Neural progenitor cell (in vitro differentiated cells): ENCODE data around the gene GTPBP1. TPM values are rescaled to one million over a fixed set of nuclear protein-coding genes. Genes with fewer than 3 reads are reported as not detected.
A peak's percentile ranks its signal among the peaks of the same experiment; 100 is the strongest.

Source experiments
- DNase-seq: peaks from one replicate; pipeline ENCODE4 v3.0.0-alpha.2; 2016; ENCODE audit warnings: low spot score
- H2AFZ ChIP-seq: fragments of 200-600 bp; sonication (generic); replicated peaks from 2 replicates; pipeline ENCODE4 v1.6.1; 2016; ENCODE audit warnings: antibody characterized with exemption
- H3F3A ChIP-seq: fragments of 200-600 bp; sonication (generic); 2 replicates; pipeline ENCODE4 v1.6.1; 2016; ENCODE audit warnings: antibody characterized with exemption, low read depth
- H3K27ac ChIP-seq: fragments of 200-600 bp; sonication (generic); 2 replicates; pipeline ENCODE4 v1.5.1; 2016; ENCODE audit warnings: mild to moderate bottlenecking
- H3K27me3 ChIP-seq: fragments of 200-600 bp; sonication (generic); 2 replicates; pipeline ENCODE4 v1.6.1; 2016; ENCODE audit warnings: mild to moderate bottlenecking, moderate library complexity
- H3K36me3 ChIP-seq: fragments of 200-600 bp; sonication (generic); 2 replicates; pipeline ENCODE4 v1.5.1; 2016
- H3K4me1 ChIP-seq: fragments of 200-600 bp; sonication (generic); 2 replicates; pipeline ENCODE4 v1.6.1; 2016; ENCODE audit warnings: mixed run types
- H3K4me2 ChIP-seq: fragments of 200-600 bp; sonication (generic); 2 replicates; pipeline ENCODE4 v1.6.1; 2016
- H3K4me3 ChIP-seq: fragments of 200-600 bp; sonication (generic); 2 replicates; pipeline ENCODE4 v1.5.1; 2016
- H3K79me2 ChIP-seq: fragments of 200-600 bp; sonication (generic); 2 replicates; pipeline ENCODE4 v1.6.1; 2016; ENCODE audit warnings: low read depth
- H3K9ac ChIP-seq: fragments of 200-600 bp; sonication (generic); 2 replicates; pipeline ENCODE4 v1.6.1; 2016
- H3K9me3 ChIP-seq: fragments of 200-600 bp; sonication (generic); 2 replicates; pipeline ENCODE4 v1.5.1; 2016; ENCODE audit warnings: low read depth
- H4K20me1 ChIP-seq: fragments of 200-600 bp; sonication (generic); 2 replicates; pipeline ENCODE4 v1.6.1; 2016; ENCODE audit warnings: low read depth
- H3K27ac Mint-ChIP-seq: 3 replicates; pipeline ENCODE4 v1.8.0; 2021; ENCODE audit warnings: mixed read lengths
- H3K27me3 Mint-ChIP-seq: 2 replicates; pipeline ENCODE4 v1.8.0; 2022; ENCODE audit warnings: low read depth, mild to moderate bottlenecking, inconsistent platforms, moderate library complexity, mixed read lengths; ENCODE audit not compliant: insufficient read depth
- H3K36me3 Mint-ChIP-seq: 3 replicates; pipeline ENCODE4 v1.8.0; 2021; ENCODE audit warnings: mixed read lengths
- H3K4me1 Mint-ChIP-seq: 3 replicates; pipeline ENCODE4 v1.8.0; 2021; ENCODE audit warnings: mixed read lengths
- H3K4me3 Mint-ChIP-seq: 3 replicates; pipeline ENCODE4 v1.8.0; 2021; ENCODE audit warnings: mild to moderate bottlenecking, moderate library complexity, mixed read lengths
- H3K9me3 Mint-ChIP-seq: 3 replicates; pipeline ENCODE4 v1.8.0; 2020; ENCODE audit warnings: mixed read lengths
- CTCF ChIP-seq: fragments of 200-600 bp; sonication (generic); IDR thresholded peaks from 2 replicates; pipeline ENCODE4 v1.5.1; 2017; ENCODE audit warnings: antibody characterized with exemption, mild to moderate bottlenecking
- EZH2 ChIP-seq: fragments of 200-600 bp; sonication (generic); IDR thresholded peaks from 2 replicates; pipeline ENCODE4 v1.6.1; 2017; ENCODE audit warnings: antibody characterized with exemption, mild to moderate bottlenecking, moderate library complexity
- EZH2phosphoT487 ChIP-seq: fragments of 200-600 bp; sonication (generic); IDR thresholded peaks from 2 replicates; pipeline ENCODE4 v1.6.1; 2017; ENCODE audit warnings: antibody characterized with exemption
- total RNA-seq: library from RNA; depleted of rRNA; stranded (reverse); fragments of >200 nt; gene quantifications from 2 replicates; pipeline ENCODE4 v1.2.3, GENCODE V29; 2015; ENCODE audit warnings: low replicate concordance

GTPBP1 gene
- total RNA-seq, 1 donor from 2014 or later, result 40.8 TPM

- H3K36me3 Mint-ChIP-seq, result no peaks in the 10 kb centered on the region
- H4K20me1 ChIP-seq, result peaks cover 11% of the 10 kb centered on the region
- peaks cover 5% of the 10 kb centered on the region for H3K27me3 Mint-ChIP-seq
- H3K4me2 ChIP-seq, result peak overlapping the region; percentile 87
- H3F3A ChIP-seq, result peaks cover 34% of the 10 kb centered on the region
- H3K4me1 ChIP-seq, result peaks cover 30% of the 10 kb centered on the region
- H3K4me3 Mint-ChIP-seq, result peak overlapping the region; percentile 89
- DNase-seq, result no peak
- H3K4me1 Mint-ChIP-seq, result peaks cover 41% of the 10 kb centered on the region
- H2AFZ ChIP-seq, result no peak overlapping the region
- no peaks in the 10 kb centered on the region for H3K36me3 ChIP-seq
- peak overlapping the region; percentile 95 for H3K4me3 ChIP-seq
- H3K9me3 Mint-ChIP-seq, result no peaks in the 10 kb centered on the region
- no peaks in the 10 kb centered on the region for H3K9me3 ChIP-seq
- peaks cover 17% of the 10 kb centered on the region for H3K27me3 ChIP-seq
- no peak overlapping the region for H3K27ac Mint-ChIP-seq
- TF ChIP-seq EZH2phosphoT487 (no peak), EZH2 (no peak), CTCF (no peak)
- H3K79me2 ChIP-seq, result no peaks in the 10 kb centered on the region
- H3K27ac ChIP-seq, result no peak overlapping the region
- H3K9ac ChIP-seq, result no peak overlapping the region
Measured at GRCh38 chr22:38756711-38757463, 51.1 kb downstream of the GTPBP1 start.

GRCh38 chr22:38757464-38757757 is 51.7 kb downstream of the GTPBP1 start:
- Mint-ChIP-seq H3K9me3 (no peaks in the 10 kb centered on the region), H3K27me3 (peaks cover 5% of the 10 kb centered on the region), H3K4me1 (peaks cover 42% of the 10 kb centered on the region), H3K4me3 (peak overlapping the region; percentile 14), H3K27ac (no peak overlapping the region), H3K36me3 (no peaks in the 10 kb centered on the region)
- Histone ChIP-seq H3K36me3 (no peaks in the 10 kb centered on the region), H3K4me3 (no peak overlapping the region), H3F3A (peaks cover 34% of the 10 kb centered on the region), H3K9me3 (no peaks in the 10 kb centered on the region), H2AFZ (no peak overlapping the region), H3K4me1 (peaks cover 30% of the 10 kb centered on the region), H3K79me2 (no peaks in the 10 kb centered on the region), H3K27ac (no peak overlapping the region), H3K9ac (no peak overlapping the region), H3K4me2 (no peak overlapping the region), H4K20me1 (peaks cover 9% of the 10 kb centered on the region), H3K27me3 (peaks cover 17% of the 10 kb centered on the region)
- DNase-seq, result no peak
- TF ChIP-seq CTCF, result no peak
- no peak for TF ChIP-seq EZH2
- no peak for TF ChIP-seq EZH2phosphoT487

- H3K4me2 ChIP-seq, result no peak overlapping the region
Measured at GRCh38 chr22:38758276-38758945, 52.7 kb downstream of the GTPBP1 start.

More at GRCh38 chr22:38758276-38758945, 52.7 kb downstream of the GTPBP1 start:
- Histone ChIP-seq H3K36me3 (no peaks in the 10 kb centered on the region), H3K9ac (no peak overlapping the region), H2AFZ (no peak overlapping the region), H3K9me3 (no peaks in the 10 kb centered on the region), H3K27ac (no peak overlapping the region), H3K27me3 (peaks cover 17% of the 10 kb centered on the region), H3K4me3 (no peak overlapping the region), H3K79me2 (no peaks in the 10 kb centered on the region), H3F3A (peaks cover 34% of the 10 kb centered on the region), H4K20me1 (peaks cover 9% of the 10 kb centered on the region), H3K4me1 (peaks cover 30% of the 10 kb centered on the region)
- no peaks in the 10 kb centered on the region for H3K36me3 Mint-ChIP-seq
- peak overlapping the region; percentile 42 for H3K4me3 Mint-ChIP-seq
- peaks cover 2% of the 10 kb centered on the region for H3K27me3 Mint-ChIP-seq
- DNase-seq, result no peak
- TF ChIP-seq EZH2phosphoT487 (no peak), CTCF (no peak)
- peaks cover 48% of the 10 kb centered on the region for H3K4me1 Mint-ChIP-seq
- no peak overlapping the region for H3K27ac Mint-ChIP-seq
- H3K9me3 Mint-ChIP-seq, result no peaks in the 10 kb centered on the region
